ENCODE measurements around the gene CRK.

GRCh38 chr17:1461198-1461944 lies 5.3 kb upstream of the CRK start:
- peak in 1 of 2 donors; percentile 23 for TF ChIP-seq POLR2AphosphoS5 (IDR thresholded peaks at IDR 0.05)
- TF ChIP-seq POLR2A (IDR thresholded peaks at IDR 0.05; ENCODE audit: low read depth): no peak
- TF ChIP-seq, protein P1, sequence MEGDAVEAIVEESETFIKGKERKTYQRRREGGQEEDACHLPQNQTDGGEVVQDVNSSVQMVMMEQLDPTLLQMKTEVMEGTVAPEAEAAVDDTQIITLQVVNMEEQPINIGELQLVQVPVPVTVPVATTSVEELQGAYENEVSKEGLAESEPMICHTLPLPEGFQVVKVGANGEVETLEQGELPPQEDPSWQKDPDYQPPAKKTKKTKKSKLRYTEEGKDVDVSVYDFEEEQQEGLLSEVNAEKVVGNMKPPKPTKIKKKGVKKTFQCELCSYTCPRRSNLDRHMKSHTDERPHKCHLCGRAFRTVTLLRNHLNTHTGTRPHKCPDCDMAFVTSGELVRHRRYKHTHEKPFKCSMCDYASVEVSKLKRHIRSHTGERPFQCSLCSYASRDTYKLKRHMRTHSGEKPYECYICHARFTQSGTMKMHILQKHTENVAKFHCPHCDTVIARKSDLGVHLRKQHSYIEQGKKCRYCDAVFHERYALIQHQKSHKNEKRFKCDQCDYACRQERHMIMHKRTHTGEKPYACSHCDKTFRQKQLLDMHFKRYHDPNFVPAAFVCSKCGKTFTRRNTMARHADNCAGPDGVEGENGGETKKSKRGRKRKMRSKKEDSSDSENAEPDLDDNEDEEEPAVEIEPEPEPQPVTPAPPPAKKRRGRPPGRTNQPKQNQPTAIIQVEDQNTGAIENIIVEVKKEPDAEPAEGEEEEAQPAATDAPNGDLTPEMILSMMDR (IDR thresholded peaks at IDR 0.05): no peak
- TF ChIP-seq EP300 (IDR thresholded peaks at IDR 0.05): no peak
